ENCODE measurements around the gene DNAJC9. TPM values are rescaled to one million over a fixed set of nuclear protein-coding genes. Genes with fewer than 3 reads are reported as not detected.

DNAJC9 gene
- total RNA-seq, 1 experiment from 2014 or later = 63.5 TPM

DNA sequence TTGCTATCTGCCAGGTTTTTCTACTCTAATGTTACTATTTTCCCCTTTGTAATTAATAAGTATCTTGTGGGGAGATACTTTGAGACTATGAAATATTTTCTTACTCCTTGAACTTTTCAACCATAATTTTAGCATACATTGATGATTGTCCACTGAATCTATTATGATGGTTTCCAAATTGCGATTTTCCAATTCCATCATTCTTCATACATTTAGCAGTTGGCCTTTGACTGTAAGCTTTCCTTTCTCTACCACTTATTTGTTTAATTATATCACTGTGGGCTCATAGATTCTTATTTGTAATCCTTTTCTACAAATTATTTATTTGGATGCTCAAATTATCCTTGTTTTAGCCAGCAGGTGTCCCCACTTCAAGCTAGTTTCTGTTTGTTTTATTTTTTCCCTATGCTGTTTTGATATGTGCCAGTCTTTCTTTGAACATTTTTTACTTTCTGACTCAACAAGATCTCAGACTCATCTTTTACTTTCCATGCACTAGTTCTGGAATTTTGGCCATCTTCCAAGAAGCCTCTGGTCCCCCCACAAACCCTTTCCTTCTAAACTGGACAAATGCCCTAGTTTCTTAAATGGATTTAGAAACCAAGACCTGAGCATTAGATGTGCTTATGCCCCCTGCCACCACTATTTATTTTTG lies 16.8 kb upstream of the DNAJC9 start:
- ChIA-PET CTCF (interaction anchor here (0.6 to 0.9 kb wide), 4 partner anchors 12 to 156 kb away, joined by 3 to 8 read pairs (median 4); no protein-coding TSS in a partner anchor), POLR2A (no interaction called here)
- in situ Hi-C loops (cut with HindIII; ENCODE audit: low pct_unique_long_range_greater_than_20kb, low sequenced_read_pairs) = no loop called here
- DNase-seq (ENCODE audit: low read depth, low spot score) (peak; percentile 47), ATAC-seq (peak; percentile 47; the same call in 1 of the 2 replicates)
- peaks cover 2% of the 10 kb centered on the region; the same call in 1 of the 2 replicates for H3K27me3 ChIP-seq (ENCODE audit: control insufficient read depth, insufficient read depth, low read length)
- intact Hi-C loops (cut with micrococcal nuclease; ENCODE audit: unreplicated experiment) = loop anchor here (10.0 kb wide), 2 partner anchors 91 to 381 kb away; partner anchors contain the start of genes CFAP70 and MYOZ1
- H3K27ac ChIP-seq (ENCODE audit: low read length) = no peak overlapping the region
- H3K4me1 ChIP-seq (ENCODE audit: control insufficient read depth, insufficient read depth, low read length) = no peaks in the 10 kb centered on the region; the same call in 1 of the 2 replicates
- no TSS peak for BruUV-seq (replicated peaks)
- no peaks in the 10 kb centered on the region for H3K36me3 ChIP-seq (ENCODE audit: control insufficient read depth, insufficient read depth, low read length)
- TF ChIP-seq POLR2AphosphoS5 (IDR thresholded peaks at IDR 0.05; ENCODE audit: low read depth, low read length) = no peak
- TF ChIP-seq, protein P1, sequence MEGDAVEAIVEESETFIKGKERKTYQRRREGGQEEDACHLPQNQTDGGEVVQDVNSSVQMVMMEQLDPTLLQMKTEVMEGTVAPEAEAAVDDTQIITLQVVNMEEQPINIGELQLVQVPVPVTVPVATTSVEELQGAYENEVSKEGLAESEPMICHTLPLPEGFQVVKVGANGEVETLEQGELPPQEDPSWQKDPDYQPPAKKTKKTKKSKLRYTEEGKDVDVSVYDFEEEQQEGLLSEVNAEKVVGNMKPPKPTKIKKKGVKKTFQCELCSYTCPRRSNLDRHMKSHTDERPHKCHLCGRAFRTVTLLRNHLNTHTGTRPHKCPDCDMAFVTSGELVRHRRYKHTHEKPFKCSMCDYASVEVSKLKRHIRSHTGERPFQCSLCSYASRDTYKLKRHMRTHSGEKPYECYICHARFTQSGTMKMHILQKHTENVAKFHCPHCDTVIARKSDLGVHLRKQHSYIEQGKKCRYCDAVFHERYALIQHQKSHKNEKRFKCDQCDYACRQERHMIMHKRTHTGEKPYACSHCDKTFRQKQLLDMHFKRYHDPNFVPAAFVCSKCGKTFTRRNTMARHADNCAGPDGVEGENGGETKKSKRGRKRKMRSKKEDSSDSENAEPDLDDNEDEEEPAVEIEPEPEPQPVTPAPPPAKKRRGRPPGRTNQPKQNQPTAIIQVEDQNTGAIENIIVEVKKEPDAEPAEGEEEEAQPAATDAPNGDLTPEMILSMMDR (IDR thresholded peaks at IDR 0.05) = peak; percentile 77; the same call in 1 of the 2 replicates
- H3K9me3 ChIP-seq (ENCODE audit: control insufficient read depth, insufficient read depth, low read depth, low read length) = 0 out of 2 replicates have a peak, but pooled peaks cover 5% of the 10 kb centered on the region
- H3K4me3 ChIP-seq (ENCODE audit: low read depth in 2 of 2, low read length in 2 of 2) = no peak overlapping the region

DNA sequence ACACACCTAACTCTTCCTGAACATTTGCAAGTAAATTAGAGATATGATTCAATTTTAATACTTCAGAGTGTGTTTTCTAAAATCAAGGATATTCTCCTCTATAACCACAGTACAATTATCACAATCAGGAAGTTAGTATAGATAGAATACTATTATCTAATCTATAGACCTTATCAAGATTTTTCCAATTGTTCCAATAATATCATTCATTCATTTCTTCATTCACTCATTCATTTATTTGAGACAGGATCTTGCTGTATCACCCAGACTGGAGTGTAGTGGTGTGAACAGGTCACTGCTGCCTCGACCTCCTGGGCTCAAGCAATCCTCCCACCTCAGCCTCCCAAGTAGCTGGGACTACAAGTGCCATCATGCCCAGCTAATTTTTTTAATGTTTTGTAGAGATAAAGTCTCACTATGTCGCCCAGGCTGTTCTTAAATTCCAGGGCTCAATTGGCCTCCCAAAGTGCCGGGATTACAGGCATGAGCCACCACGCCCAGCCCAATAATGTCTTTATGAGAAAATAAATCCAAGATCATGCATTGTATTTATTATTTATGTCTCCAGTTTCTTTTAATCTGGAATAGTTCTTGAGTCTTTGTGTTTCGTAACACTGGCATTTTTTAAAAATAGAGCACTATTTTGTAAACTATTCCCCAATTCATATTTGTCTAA lies 16.0 kb upstream of the DNAJC9 start:
- Histone ChIP-seq H3K36me3 (ENCODE audit: control insufficient read depth, insufficient read depth, low read length) (no peaks in the 10 kb centered on the region), H3K4me1 (ENCODE audit: control insufficient read depth, insufficient read depth, low read length) (no peaks in the 10 kb centered on the region; the same call in 1 of the 2 replicates), H3K27me3 (ENCODE audit: control insufficient read depth, insufficient read depth, low read length) (no peaks in the 10 kb centered on the region; the same call in 1 of the 2 replicates), H3K9me3 (ENCODE audit: control insufficient read depth, insufficient read depth, low read depth, low read length) (0 out of 2 replicates have a peak, but pooled peaks cover 5% of the 10 kb centered on the region), H3K27ac (ENCODE audit: low read length) (no peak overlapping the region; the same call in 1 of the 2 replicates), H3K4me3 (ENCODE audit: low read depth in 2 of 2, low read length in 2 of 2) (no peak overlapping the region)
- in situ Hi-C loops (cut with HindIII; ENCODE audit: low pct_unique_long_range_greater_than_20kb, low sequenced_read_pairs) (no loop called here), intact Hi-C loops (cut with micrococcal nuclease; ENCODE audit: unreplicated experiment) (loop anchor here (10.0 kb wide), 2 partner anchors 92 to 382 kb away; partner anchors contain the start of genes CFAP70 and MYOZ1)
- TF ChIP-seq, protein P2, sequence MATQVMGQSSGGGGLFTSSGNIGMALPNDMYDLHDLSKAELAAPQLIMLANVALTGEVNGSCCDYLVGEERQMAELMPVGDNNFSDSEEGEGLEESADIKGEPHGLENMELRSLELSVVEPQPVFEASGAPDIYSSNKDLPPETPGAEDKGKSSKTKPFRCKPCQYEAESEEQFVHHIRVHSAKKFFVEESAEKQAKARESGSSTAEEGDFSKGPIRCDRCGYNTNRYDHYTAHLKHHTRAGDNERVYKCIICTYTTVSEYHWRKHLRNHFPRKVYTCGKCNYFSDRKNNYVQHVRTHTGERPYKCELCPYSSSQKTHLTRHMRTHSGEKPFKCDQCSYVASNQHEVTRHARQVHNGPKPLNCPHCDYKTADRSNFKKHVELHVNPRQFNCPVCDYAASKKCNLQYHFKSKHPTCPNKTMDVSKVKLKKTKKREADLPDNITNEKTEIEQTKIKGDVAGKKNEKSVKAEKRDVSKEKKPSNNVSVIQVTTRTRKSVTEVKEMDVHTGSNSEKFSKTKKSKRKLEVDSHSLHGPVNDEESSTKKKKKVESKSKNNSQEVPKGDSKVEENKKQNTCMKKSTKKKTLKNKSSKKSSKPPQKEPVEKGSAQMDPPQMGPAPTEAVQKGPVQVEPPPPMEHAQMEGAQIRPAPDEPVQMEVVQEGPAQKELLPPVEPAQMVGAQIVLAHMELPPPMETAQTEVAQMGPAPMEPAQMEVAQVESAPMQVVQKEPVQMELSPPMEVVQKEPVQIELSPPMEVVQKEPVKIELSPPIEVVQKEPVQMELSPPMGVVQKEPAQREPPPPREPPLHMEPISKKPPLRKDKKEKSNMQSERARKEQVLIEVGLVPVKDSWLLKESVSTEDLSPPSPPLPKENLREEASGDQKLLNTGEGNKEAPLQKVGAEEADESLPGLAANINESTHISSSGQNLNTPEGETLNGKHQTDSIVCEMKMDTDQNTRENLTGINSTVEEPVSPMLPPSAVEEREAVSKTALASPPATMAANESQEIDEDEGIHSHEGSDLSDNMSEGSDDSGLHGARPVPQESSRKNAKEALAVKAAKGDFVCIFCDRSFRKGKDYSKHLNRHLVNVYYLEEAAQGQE (IDR thresholded peaks at IDR 0.05; ENCODE audit: insufficient read depth in 1 of 2, low read depth in 2 of 2, low read length in 1 of 2) = no peak
- no peak for TF ChIP-seq SIN3A (IDR thresholded peaks at IDR 0.05; ENCODE audit: borderline replicate concordance, insufficient read depth, low read depth, low read length)
- no peak for TF ChIP-seq TCF7L2 (IDR thresholded peaks at IDR 0.05; ENCODE audit: low read depth, low read length)
- TF ChIP-seq POLR2AphosphoS5 (IDR thresholded peaks at IDR 0.05; ENCODE audit: low read depth, low read length) = no peak
- TF ChIP-seq, protein P1 (IDR thresholded peaks at IDR 0.05) = no peak
- ATAC-seq (no peak), DNase-seq (ENCODE audit: low read depth, low spot score) (no peak)
- POLR2A ChIA-PET = no interaction called here
- CTCF ChIA-PET = interaction anchor here (0.6 kb wide), 1 partner anchor 157 kb away, joined by 8 read pairs; no protein-coding TSS in a partner anchor
- no TSS peak for BruUV-seq (replicated peaks)
